Subcutaneous adipose tissue (tissue), 4 donors: ENCODE data around the gene NUDT16. TPM values are rescaled to one million over a fixed set of nuclear protein-coding genes. Genes with fewer than 3 reads are reported as not detected.

Source experiments
- CTCF ChIP-seq: fragments of 450-650 bp; IDR thresholded peaks from one replicate; pipeline ENCODE4 v1.5.1; 2016; ENCODE audit warnings: low read depth, mild to moderate bottlenecking, control low read depth, antibody characterized with exemption, moderate library complexity
- total RNA-seq, 4 donors: library from RNA; depleted of rRNA; stranded (reverse); fragments of >200 nt; gene quantifications; one replicate each; pipeline ENCODE4 v1.1.0, GENCODE V29; 2016

NUDT16 gene
- 10 to 100 TPM; 36.2 to 67.8 (median 53.9) TPM for total RNA-seq

- TF ChIP-seq CTCF = no peak
Measured at GRCh38 chr3:131381445-131382291, at the start of gene NUDT16. TSS of gene NUDT16 (plus strand) at chr3:131381774. CDS start at chr3:131381805, 31 bp downstream.

GRCh38 chr3:131338948-131339640, 42.5 kb upstream of the NUDT16 start:
- TF ChIP-seq CTCF = no peak

- TF ChIP-seq CTCF = no peak
Measured at GRCh38 chr3:131341761-131342160, 39.8 kb upstream of the NUDT16 start.

GRCh38 chr3:131348911-131349310, 32.7 kb upstream of the NUDT16 start:
- TF ChIP-seq CTCF = no peak

- TF ChIP-seq CTCF = no peak
Measured at GRCh38 chr3:131349454-131349853, 32.1 kb upstream of the NUDT16 start.

- TF ChIP-seq CTCF = no peak
Measured at GRCh38 chr3:131349946-131350347, 31.6 kb upstream of the NUDT16 start.

GRCh38 chr3:131350506-131350905, 31.1 kb upstream of the NUDT16 start:
- TF ChIP-seq CTCF = no peak
